Neural progenitor cell (in vitro differentiated cells): ENCODE data around the gene SELENOO. TPM values are rescaled to one million over a fixed set of nuclear protein-coding genes. Genes with fewer than 3 reads are reported as not detected.

Experiments used
- DNase-seq: peaks from one replicate; pipeline ENCODE4 v3.0.0-alpha.2; 2016; ENCODE audit warnings: low spot score
- H2AFZ ChIP-seq: fragments of 200-600 bp; sonication (generic); replicated peaks from 2 replicates; pipeline ENCODE4 v1.6.1; 2016; ENCODE audit warnings: antibody characterized with exemption
- H3F3A ChIP-seq: fragments of 200-600 bp; sonication (generic); 2 replicates; pipeline ENCODE4 v1.6.1; 2016; ENCODE audit warnings: antibody characterized with exemption, low read depth
- H3K27ac ChIP-seq: fragments of 200-600 bp; sonication (generic); 2 replicates; pipeline ENCODE4 v1.5.1; 2016; ENCODE audit warnings: mild to moderate bottlenecking
- H3K27me3 ChIP-seq: fragments of 200-600 bp; sonication (generic); 2 replicates; pipeline ENCODE4 v1.6.1; 2016; ENCODE audit warnings: mild to moderate bottlenecking, moderate library complexity
- H3K36me3 ChIP-seq: fragments of 200-600 bp; sonication (generic); 2 replicates; pipeline ENCODE4 v1.5.1; 2016
- H3K4me1 ChIP-seq: fragments of 200-600 bp; sonication (generic); 2 replicates; pipeline ENCODE4 v1.6.1; 2016; ENCODE audit warnings: mixed run types
- H3K4me2 ChIP-seq: fragments of 200-600 bp; sonication (generic); 2 replicates; pipeline ENCODE4 v1.6.1; 2016
- H3K4me3 ChIP-seq: fragments of 200-600 bp; sonication (generic); 2 replicates; pipeline ENCODE4 v1.5.1; 2016
- H3K79me2 ChIP-seq: fragments of 200-600 bp; sonication (generic); 2 replicates; pipeline ENCODE4 v1.6.1; 2016; ENCODE audit warnings: low read depth
- H3K9ac ChIP-seq: fragments of 200-600 bp; sonication (generic); 2 replicates; pipeline ENCODE4 v1.6.1; 2016
- H3K9me3 ChIP-seq: fragments of 200-600 bp; sonication (generic); 2 replicates; pipeline ENCODE4 v1.5.1; 2016; ENCODE audit warnings: low read depth
- H4K20me1 ChIP-seq: fragments of 200-600 bp; sonication (generic); 2 replicates; pipeline ENCODE4 v1.6.1; 2016; ENCODE audit warnings: low read depth
- H3K27ac Mint-ChIP-seq: 3 replicates; pipeline ENCODE4 v1.8.0; 2021; ENCODE audit warnings: mixed read lengths
- H3K27me3 Mint-ChIP-seq: 2 replicates; pipeline ENCODE4 v1.8.0; 2022; ENCODE audit warnings: low read depth, mild to moderate bottlenecking, inconsistent platforms, moderate library complexity, mixed read lengths; ENCODE audit not compliant: insufficient read depth
- H3K36me3 Mint-ChIP-seq: 3 replicates; pipeline ENCODE4 v1.8.0; 2021; ENCODE audit warnings: mixed read lengths
- H3K4me1 Mint-ChIP-seq: 3 replicates; pipeline ENCODE4 v1.8.0; 2021; ENCODE audit warnings: mixed read lengths
- H3K4me3 Mint-ChIP-seq: 3 replicates; pipeline ENCODE4 v1.8.0; 2021; ENCODE audit warnings: mild to moderate bottlenecking, moderate library complexity, mixed read lengths
- H3K9me3 Mint-ChIP-seq: 3 replicates; pipeline ENCODE4 v1.8.0; 2020; ENCODE audit warnings: mixed read lengths
- EZH2 ChIP-seq: fragments of 200-600 bp; sonication (generic); IDR thresholded peaks from 2 replicates; pipeline ENCODE4 v1.6.1; 2017; ENCODE audit warnings: antibody characterized with exemption, mild to moderate bottlenecking, moderate library complexity
- EZH2phosphoT487 ChIP-seq: fragments of 200-600 bp; sonication (generic); IDR thresholded peaks from 2 replicates; pipeline ENCODE4 v1.6.1; 2017; ENCODE audit warnings: antibody characterized with exemption
- total RNA-seq: library from RNA; depleted of rRNA; stranded (reverse); fragments of >200 nt; gene quantifications from 2 replicates; pipeline ENCODE4 v1.2.3, GENCODE V29; 2015; ENCODE audit warnings: low replicate concordance
- TF ChIP-seq, protein P1 (sequence below): fragments of 200-600 bp; sonication (generic); IDR thresholded peaks from 2 replicates; pipeline ENCODE4 v1.5.1; 2017; ENCODE audit warnings: antibody characterized with exemption, mild to moderate bottlenecking

Gene SELENOO
- total RNA-seq, 1 donor from 2014 or later = 7.6 TPM

DNA sequence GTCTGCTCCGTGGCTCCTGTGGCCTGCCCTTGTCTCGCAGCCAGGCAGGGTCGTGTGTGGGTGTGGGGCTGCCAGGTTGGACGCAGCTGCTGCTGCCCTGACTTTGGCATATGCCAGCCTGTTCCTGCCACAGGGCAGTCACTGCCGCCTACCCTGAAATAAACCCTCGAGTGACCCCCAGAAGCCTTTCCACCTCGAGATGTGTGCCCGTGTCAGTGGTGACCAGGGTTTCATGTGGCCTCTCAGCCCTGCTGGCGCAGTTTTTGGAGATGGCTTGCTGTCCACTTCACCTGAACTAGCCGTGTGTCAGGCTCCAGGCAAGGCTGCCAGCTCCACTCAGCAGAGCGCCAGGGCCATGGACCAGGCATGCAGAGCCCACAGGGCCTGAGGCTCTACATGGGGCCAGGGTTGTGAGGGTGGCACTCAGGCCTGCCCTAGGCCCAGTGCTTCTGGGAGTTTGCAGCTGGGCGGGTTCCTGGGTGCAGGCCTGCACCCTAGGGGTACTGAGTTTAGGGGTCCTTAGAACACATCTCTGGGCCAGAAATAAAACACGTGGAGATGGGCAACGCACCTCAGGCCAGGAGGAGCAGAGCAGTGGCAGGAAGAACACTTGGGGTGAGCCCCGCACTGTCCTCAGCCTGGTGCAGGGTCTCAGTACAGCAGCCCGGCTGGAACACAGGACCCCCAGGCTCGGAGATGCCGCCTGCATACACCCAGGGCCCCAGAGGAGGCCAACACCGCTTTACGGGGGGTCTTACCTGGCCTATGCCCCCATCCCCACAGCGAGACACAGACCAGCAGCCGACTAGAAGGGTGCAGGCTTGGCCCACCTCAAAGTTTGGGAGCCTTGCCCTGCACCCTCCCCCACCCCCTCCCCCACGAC, 39.1 kb upstream of the SELENOO start:
- Histone ChIP-seq H3K9ac (no peak overlapping the region), H3K9me3 (no peaks in the 10 kb centered on the region), H3K27me3 (peaks cover 1% of the 10 kb centered on the region), H3K4me2 (no peak overlapping the region), H3K27ac (no peak overlapping the region), H3K36me3 (no peaks in the 10 kb centered on the region), H3F3A (no peaks in the 10 kb centered on the region), H2AFZ (no peak overlapping the region), H3K4me3 (no peak overlapping the region), H3K4me1 (no peaks in the 10 kb centered on the region), H4K20me1 (no peaks in the 10 kb centered on the region), H3K79me2 (no peaks in the 10 kb centered on the region)
- Mint-ChIP-seq H3K27ac (no peak overlapping the region), H3K36me3 (no peaks in the 10 kb centered on the region), H3K4me3 (no peak overlapping the region), H3K27me3 (peaks cover 11% of the 10 kb centered on the region), H3K4me1 (no peaks in the 10 kb centered on the region), H3K9me3 (no peaks in the 10 kb centered on the region)
- no peak for DNase-seq
- TF ChIP-seq EZH2 (no peak), EZH2phosphoT487 (no peak)
- TF ChIP-seq, protein P1, sequence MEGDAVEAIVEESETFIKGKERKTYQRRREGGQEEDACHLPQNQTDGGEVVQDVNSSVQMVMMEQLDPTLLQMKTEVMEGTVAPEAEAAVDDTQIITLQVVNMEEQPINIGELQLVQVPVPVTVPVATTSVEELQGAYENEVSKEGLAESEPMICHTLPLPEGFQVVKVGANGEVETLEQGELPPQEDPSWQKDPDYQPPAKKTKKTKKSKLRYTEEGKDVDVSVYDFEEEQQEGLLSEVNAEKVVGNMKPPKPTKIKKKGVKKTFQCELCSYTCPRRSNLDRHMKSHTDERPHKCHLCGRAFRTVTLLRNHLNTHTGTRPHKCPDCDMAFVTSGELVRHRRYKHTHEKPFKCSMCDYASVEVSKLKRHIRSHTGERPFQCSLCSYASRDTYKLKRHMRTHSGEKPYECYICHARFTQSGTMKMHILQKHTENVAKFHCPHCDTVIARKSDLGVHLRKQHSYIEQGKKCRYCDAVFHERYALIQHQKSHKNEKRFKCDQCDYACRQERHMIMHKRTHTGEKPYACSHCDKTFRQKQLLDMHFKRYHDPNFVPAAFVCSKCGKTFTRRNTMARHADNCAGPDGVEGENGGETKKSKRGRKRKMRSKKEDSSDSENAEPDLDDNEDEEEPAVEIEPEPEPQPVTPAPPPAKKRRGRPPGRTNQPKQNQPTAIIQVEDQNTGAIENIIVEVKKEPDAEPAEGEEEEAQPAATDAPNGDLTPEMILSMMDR = no peak

- no peaks in the 10 kb centered on the region for H3K4me1 ChIP-seq
- no peaks in the 10 kb centered on the region for H3K79me2 ChIP-seq
- no peak overlapping the region for H3K4me2 ChIP-seq
- DNase-seq = no peak
- peaks cover 9% of the 10 kb centered on the region for H3K27me3 ChIP-seq
- Mint-ChIP-seq H3K4me3 (no peak overlapping the region), H3K4me1 (no peaks in the 10 kb centered on the region), H3K27ac (no peak overlapping the region), H3K36me3 (no peaks in the 10 kb centered on the region), H3K9me3 (no peaks in the 10 kb centered on the region), H3K27me3 (peaks cover 12% of the 10 kb centered on the region)
- H3F3A ChIP-seq = no peaks in the 10 kb centered on the region
- no peak overlapping the region for H3K9ac ChIP-seq
- H3K4me3 ChIP-seq = no peak overlapping the region
- no peak overlapping the region for H3K27ac ChIP-seq
- H2AFZ ChIP-seq = no peak overlapping the region
- no peaks in the 10 kb centered on the region for H3K36me3 ChIP-seq
- TF ChIP-seq EZH2 (no peak), EZH2phosphoT487 (no peak)
- TF ChIP-seq, protein P1 = no peak
- H4K20me1 ChIP-seq = no peaks in the 10 kb centered on the region
- no peaks in the 10 kb centered on the region for H3K9me3 ChIP-seq
These were observed 38.3 kb upstream of the SELENOO start for GRCh38 chr22:50162391-50162956.

GRCh38 chr22:50165436-50166123, 35.2 kb upstream of the SELENOO start:
- H3K36me3 ChIP-seq = no peaks in the 10 kb centered on the region
- no peak overlapping the region for H3K4me3 ChIP-seq
- H3K4me2 ChIP-seq = no peak overlapping the region
- no peaks in the 10 kb centered on the region for H3K79me2 ChIP-seq
- no peaks in the 10 kb centered on the region for H4K20me1 ChIP-seq
- peaks cover 35% of the 10 kb centered on the region for H3K27me3 ChIP-seq
- H3F3A ChIP-seq = peaks cover 3% of the 10 kb centered on the region
- Mint-ChIP-seq H3K4me1 (peaks cover 6% of the 10 kb centered on the region), H3K36me3 (no peaks in the 10 kb centered on the region), H3K27ac (no peak overlapping the region), H3K4me3 (no peak overlapping the region), H3K9me3 (no peaks in the 10 kb centered on the region), H3K27me3 (peaks cover 21% of the 10 kb centered on the region)
- TF ChIP-seq, protein P1 = no peak
- TF ChIP-seq EZH2 (no peak), EZH2phosphoT487 (no peak)
- no peak overlapping the region for H2AFZ ChIP-seq
- DNase-seq = no peak
- no peaks in the 10 kb centered on the region for H3K9me3 ChIP-seq
- no peaks in the 10 kb centered on the region for H3K4me1 ChIP-seq
- H3K9ac ChIP-seq = no peak overlapping the region
- no peak overlapping the region for H3K27ac ChIP-seq
